Cardiac muscle cell (in vitro differentiated cells and primary cell): Measurements from ENCODE around the gene SLCO2A1. TPM values are rescaled to one million over a fixed set of nuclear protein-coding genes. Genes with fewer than 3 reads are reported as not detected.

Experiments used
- DNase-seq, 2 donors: peaks; one replicate each; pipeline versions ENCODE4 v3.0.0 to v3.0.0-alpha.2; 2010 to 2017; ENCODE audit warnings: low read depth in 1 of 2, low spot score in 1 of 2
- H3K27ac ChIP-seq: fragments of 200-600 bp; sonication (generic); 2 replicates; pipeline ENCODE4 v1.5.1; 2016
- H3K27me3 ChIP-seq: fragments of 200-600 bp; sonication (generic); 2 replicates; pipeline ENCODE4 v1.6.0; 2016; ENCODE audit warnings: control low read depth
- H3K36me3 ChIP-seq: fragments of 200-600 bp; sonication (generic); 2 replicates; pipeline ENCODE4 v1.5.1; 2016; ENCODE audit warnings: control low read depth
- H3K4me1 ChIP-seq: fragments of 200-600 bp; sonication (generic); 2 replicates; pipeline ENCODE4 v1.8.1; 2017; ENCODE audit warnings: low read depth, mild to moderate bottlenecking, mixed run types
- H3K4me3 ChIP-seq: fragments of 200-600 bp; sonication (generic); 2 replicates; pipeline ENCODE4 v1.5.1; 2016; ENCODE audit warnings: mild to moderate bottlenecking
- H3K9me3 ChIP-seq: fragments of 200-600 bp; sonication (generic); 2 replicates; pipeline ENCODE4 v1.5.1; 2017; ENCODE audit warnings: low read depth, mild to moderate bottlenecking, control low read depth
- CTCF ChIP-seq: IDR thresholded peaks from 2 replicates; pipeline ENCODE4 v1.5.1; 2012; ENCODE audit warnings: low read depth, mild to moderate bottlenecking, low read length
- polyA plus RNA-seq: library from polyadenylated mRNA; unstranded; fragments of >200 nt; fragmentation: Nextera tagmentation; extraction: Ambion mirVana; gene quantifications from 2 replicates; pipeline ENCODE4 v1.2.1, GENCODE V29; 2016
- total RNA-seq: library from RNA; depleted of rRNA; stranded (reverse); fragments of >200 nt; gene quantifications from 2 replicates; pipeline ENCODE4 v1.2.3, GENCODE V29; 2016

SLCO2A1 gene
- total and polyA plus RNA-seq, 2 experiments from 2014 or later = 5.1 to 6.1 TPM

- H3K36me3 ChIP-seq = no peaks in the 10 kb centered on the region
- DNase-seq = no peak
- H3K9me3 ChIP-seq = no peaks in the 10 kb centered on the region
- no peak overlapping the region for H3K4me3 ChIP-seq
- H3K4me1 ChIP-seq = no peaks in the 10 kb centered on the region
- H3K27me3 ChIP-seq = peaks cover 31% of the 10 kb centered on the region
- H3K27ac ChIP-seq = no peak overlapping the region
- no peak for TF ChIP-seq CTCF
These were observed 140.9 kb downstream of the SLCO2A1 start for GRCh38 chr3:133888726-133889340.

- H3K4me1 ChIP-seq = no peaks in the 10 kb centered on the region
- no peak for TF ChIP-seq CTCF
- H3K27me3 ChIP-seq = peaks cover 29% of the 10 kb centered on the region
- no peaks in the 10 kb centered on the region for H3K36me3 ChIP-seq
- DNase-seq = no peak
- H3K9me3 ChIP-seq = no peaks in the 10 kb centered on the region
- H3K27ac ChIP-seq = no peak overlapping the region
- no peak overlapping the region for H3K4me3 ChIP-seq
These were observed 141.7 kb downstream of the SLCO2A1 start for GRCh38 chr3:133887803-133888703.

- DNase-seq = no peak
- no peak for TF ChIP-seq CTCF
- Histone ChIP-seq H3K36me3 (no peaks in the 10 kb centered on the region), H3K4me3 (no peak overlapping the region), H3K9me3 (no peaks in the 10 kb centered on the region), H3K27me3 (peaks cover 21% of the 10 kb centered on the region), H3K4me1 (no peaks in the 10 kb centered on the region), H3K27ac (no peak overlapping the region)
These were observed 142.5 kb downstream of the SLCO2A1 start for GRCh38 chr3:133887074-133887802.

GRCh38 chr3:133886031-133886722, 143.5 kb downstream of the SLCO2A1 start:
- H3K4me1 ChIP-seq = no peaks in the 10 kb centered on the region
- no peak for DNase-seq
- TF ChIP-seq CTCF = no peak

More at GRCh38 chr3:133886031-133886722, 143.5 kb downstream of the SLCO2A1 start:
- no peaks in the 10 kb centered on the region for H3K36me3 ChIP-seq
- H3K27ac ChIP-seq = no peak overlapping the region
- peaks cover 14% of the 10 kb centered on the region for H3K27me3 ChIP-seq
- H3K4me3 ChIP-seq = no peak overlapping the region
- no peaks in the 10 kb centered on the region for H3K9me3 ChIP-seq
